Central memory CD8-positive, alpha-beta T cell (primary cell): Measurements from ENCODE around the gene CETN3.

Source experiments
- ATAC-seq: fragments of 150-1000 bp; cut with Tn5 transposase; replicated peaks from 2 replicates; pipeline ENCODE4 v1.10.0; 2022; ENCODE audit warnings: mild to moderate bottlenecking, moderate FRiP score, moderate number of reproducible peaks; ENCODE audit not compliant: poor library complexity, severe bottlenecking; ENCODE audit errors: extremely low read depth
- DNase-seq, 2 donors: peaks; one replicate each; pipeline ENCODE4 v3.0.0; 2021; ENCODE audit warnings: low spot score in 2 of 2
- H3K27ac Mint-ChIP-seq: one replicate; pipeline ENCODE4 v1.8.0; 2022; ENCODE audit warnings: low read depth, mild to moderate bottlenecking, moderate library complexity, mixed read lengths
- H3K27me3 Mint-ChIP-seq: one replicate; pipeline ENCODE4 v1.8.0; 2022; ENCODE audit warnings: mixed read lengths
- H3K36me3 Mint-ChIP-seq: one replicate; pipeline ENCODE4 v1.8.0; 2022; ENCODE audit warnings: mild to moderate bottlenecking, moderate library complexity, mixed read lengths; ENCODE audit not compliant: insufficient read depth
- H3K4me1 Mint-ChIP-seq: one replicate; pipeline ENCODE4 v1.8.0; 2022; ENCODE audit warnings: mixed read lengths
- H3K4me3 Mint-ChIP-seq: one replicate; pipeline ENCODE4 v1.8.0; 2022; ENCODE audit warnings: mild to moderate bottlenecking, moderate library complexity, mixed read lengths
- H3K9me3 Mint-ChIP-seq: one replicate; pipeline ENCODE4 v1.8.0; 2022; ENCODE audit warnings: mixed read lengths

Gene CETN3

DNA sequence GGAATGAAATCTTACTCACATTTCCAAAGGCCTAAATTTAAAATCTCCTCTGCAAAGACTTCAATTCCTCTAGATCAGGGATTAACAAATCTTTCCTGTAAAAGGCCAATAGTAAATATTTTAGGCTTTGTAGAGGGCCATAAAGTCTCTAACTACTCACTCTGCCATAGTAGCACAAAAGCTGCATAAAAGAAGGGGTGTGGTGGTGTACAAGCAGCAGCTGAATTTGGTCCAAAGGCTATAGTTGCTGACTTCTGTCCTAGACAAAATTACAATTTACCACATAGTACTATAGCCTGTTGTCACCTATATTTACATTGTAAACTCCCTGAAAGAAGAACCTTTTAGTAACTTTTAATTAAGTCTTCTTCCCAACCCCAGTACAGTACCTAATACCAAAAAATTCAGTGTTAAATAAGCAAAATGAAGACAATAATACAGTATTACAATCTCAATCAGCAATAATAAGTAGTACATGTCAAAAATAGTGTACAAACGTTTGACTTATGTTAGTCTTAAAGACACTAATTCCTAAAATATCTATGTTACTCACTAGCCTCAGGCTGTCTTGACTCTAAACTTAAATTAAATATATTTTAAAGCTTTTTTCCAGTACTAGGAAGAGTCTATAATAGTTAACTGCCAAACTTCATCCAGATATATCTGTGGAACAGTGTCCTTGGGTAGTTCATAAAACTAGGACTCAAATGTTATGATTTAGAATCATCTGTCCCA lies 6.9 kb downstream of the CETN3 start:
- DNase-seq = no peak
- no peaks in the 10 kb centered on the region for H3K27me3 Mint-ChIP-seq
- H3K4me3 Mint-ChIP-seq = no peak overlapping the region
- no peaks in the 10 kb centered on the region for H3K9me3 Mint-ChIP-seq
- H3K27ac Mint-ChIP-seq = no peak overlapping the region
- no peak for ATAC-seq
- H3K4me1 Mint-ChIP-seq = no peaks in the 10 kb centered on the region
- H3K36me3 Mint-ChIP-seq = peaks cover 18% of the 10 kb centered on the region

DNA sequence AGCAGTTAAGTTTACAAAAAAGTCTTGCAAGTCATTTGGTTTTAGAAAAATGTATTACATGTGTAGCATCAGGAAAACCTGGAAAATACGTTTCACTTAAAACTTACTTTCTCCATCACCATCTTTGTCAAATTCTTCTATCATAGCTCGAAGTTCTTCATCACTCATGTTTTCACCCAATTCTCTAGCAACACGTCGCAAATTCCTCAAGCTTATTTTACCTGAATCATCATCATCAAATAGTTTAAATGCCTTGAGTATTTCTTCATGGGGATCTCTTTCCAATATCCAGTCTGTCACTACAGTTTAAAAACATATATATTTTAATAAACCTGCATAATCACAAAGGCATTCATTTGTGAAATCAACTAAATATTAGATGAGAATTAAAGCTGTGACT lies 10.3 kb downstream of the CETN3 start:
- Mint-ChIP-seq H3K36me3 (peaks cover 12% of the 10 kb centered on the region), H3K27me3 (no peaks in the 10 kb centered on the region), H3K27ac (peak overlapping the region; percentile 25), H3K4me1 (no peaks in the 10 kb centered on the region), H3K9me3 (no peaks in the 10 kb centered on the region), H3K4me3 (no peak overlapping the region)
- no peak for DNase-seq
- no peak for ATAC-seq

DNA sequence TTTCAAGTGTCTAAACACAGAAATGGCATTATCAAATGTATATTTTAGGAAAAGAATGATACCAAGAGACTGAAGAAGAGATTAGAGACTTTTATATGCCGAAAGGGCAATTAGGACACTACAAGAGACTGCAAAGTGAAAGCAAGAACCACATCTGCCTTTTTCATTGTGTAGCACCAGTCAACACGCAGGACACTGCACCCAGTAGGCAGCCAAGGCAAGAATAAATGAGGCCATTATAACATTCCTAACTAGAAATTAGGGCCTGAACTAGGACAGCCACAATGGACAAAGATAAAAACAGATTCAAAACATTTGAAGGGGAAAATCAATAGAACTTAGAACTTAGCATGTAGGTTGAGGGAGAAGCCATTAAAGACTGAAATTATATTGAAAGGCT lies 10.8 kb downstream of the CETN3 start:
- no peaks in the 10 kb centered on the region for H3K27me3 Mint-ChIP-seq

DNA sequence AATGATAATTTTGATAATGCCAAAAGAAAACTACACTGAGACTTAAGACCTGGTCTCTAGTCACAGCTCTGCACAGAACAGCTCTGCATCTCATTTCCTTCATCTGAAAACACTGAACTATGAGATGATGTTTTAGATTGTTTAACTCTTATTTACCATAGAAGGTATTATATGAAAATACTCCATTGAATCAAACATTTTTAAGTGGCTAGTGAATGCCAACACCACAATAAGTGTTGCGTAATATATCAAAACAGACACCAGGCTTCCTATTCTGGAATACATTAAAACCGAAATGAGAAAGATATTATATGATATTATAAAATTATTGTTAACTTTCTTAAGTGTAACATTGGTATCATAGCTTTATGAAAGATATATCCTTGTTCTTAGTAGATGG lies 14.6 kb downstream of the CETN3 start:
- Mint-ChIP-seq H3K36me3 (peaks cover 6% of the 10 kb centered on the region), H3K4me3 (no peak overlapping the region), H3K9me3 (no peaks in the 10 kb centered on the region), H3K4me1 (no peaks in the 10 kb centered on the region), H3K27me3 (no peaks in the 10 kb centered on the region), H3K27ac (no peak overlapping the region)
- ATAC-seq (no peak), DNase-seq (no peak)

More for the DNA sequence above, 10.8 kb downstream of the CETN3 start:
- ATAC-seq (no peak), DNase-seq (no peak)
- Mint-ChIP-seq H3K9me3 (no peaks in the 10 kb centered on the region), H3K36me3 (peaks cover 12% of the 10 kb centered on the region), H3K4me3 (no peak overlapping the region), H3K27ac (no peak overlapping the region), H3K4me1 (no peaks in the 10 kb centered on the region)

DNA sequence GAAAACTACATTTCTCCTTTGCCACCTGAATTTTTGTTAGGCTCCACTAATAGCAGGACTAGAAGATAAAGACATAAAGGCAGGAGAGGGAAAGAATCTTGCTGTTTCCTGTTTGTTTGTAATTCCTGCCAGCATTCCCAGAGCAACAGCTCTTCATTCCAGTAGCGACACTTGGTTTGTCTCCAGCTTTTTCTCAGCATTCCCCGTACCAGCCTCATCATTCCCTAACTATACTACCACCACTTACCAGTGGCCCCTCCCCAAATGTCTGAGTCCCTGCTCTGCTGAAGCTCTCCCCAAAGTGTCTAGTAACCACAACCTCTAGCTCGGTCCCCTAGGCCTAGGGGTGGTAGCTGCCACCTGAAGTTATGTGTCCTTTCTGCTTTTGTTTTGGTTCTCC lies 18.6 kb downstream of the CETN3 start:
- no peak overlapping the region for H3K27ac Mint-ChIP-seq
- H3K4me1 Mint-ChIP-seq = no peaks in the 10 kb centered on the region
- H3K4me3 Mint-ChIP-seq = no peak overlapping the region
- no peaks in the 10 kb centered on the region for H3K27me3 Mint-ChIP-seq
- no peak for ATAC-seq
- no peaks in the 10 kb centered on the region for H3K36me3 Mint-ChIP-seq
- H3K9me3 Mint-ChIP-seq = no peaks in the 10 kb centered on the region
- no peak for DNase-seq

DNA sequence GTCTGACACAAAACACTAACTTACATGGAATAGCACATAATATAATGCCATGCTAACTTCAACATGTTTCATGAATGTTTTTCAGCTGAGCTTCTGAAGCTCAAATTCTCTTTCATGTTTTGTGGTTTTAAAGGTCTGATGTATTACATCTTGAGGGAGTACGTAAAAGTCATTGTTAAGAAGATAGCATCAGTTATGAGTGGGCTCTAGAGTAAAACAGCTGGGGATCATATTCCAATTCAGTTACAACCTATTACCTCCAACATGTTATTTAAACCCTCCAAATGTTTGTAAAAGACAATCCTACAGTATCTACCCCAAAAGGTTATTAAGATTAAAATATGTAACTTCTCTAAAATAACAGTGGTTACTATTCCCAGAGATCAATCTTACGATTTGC lies 19.2 kb downstream of the CETN3 start:
- DNase-seq = no peak
- H3K4me1 Mint-ChIP-seq = no peaks in the 10 kb centered on the region
- no peak overlapping the region for H3K27ac Mint-ChIP-seq
- no peak overlapping the region for H3K4me3 Mint-ChIP-seq
- H3K9me3 Mint-ChIP-seq = no peaks in the 10 kb centered on the region
- H3K27me3 Mint-ChIP-seq = no peaks in the 10 kb centered on the region
- no peaks in the 10 kb centered on the region for H3K36me3 Mint-ChIP-seq
- no peak for ATAC-seq

DNA sequence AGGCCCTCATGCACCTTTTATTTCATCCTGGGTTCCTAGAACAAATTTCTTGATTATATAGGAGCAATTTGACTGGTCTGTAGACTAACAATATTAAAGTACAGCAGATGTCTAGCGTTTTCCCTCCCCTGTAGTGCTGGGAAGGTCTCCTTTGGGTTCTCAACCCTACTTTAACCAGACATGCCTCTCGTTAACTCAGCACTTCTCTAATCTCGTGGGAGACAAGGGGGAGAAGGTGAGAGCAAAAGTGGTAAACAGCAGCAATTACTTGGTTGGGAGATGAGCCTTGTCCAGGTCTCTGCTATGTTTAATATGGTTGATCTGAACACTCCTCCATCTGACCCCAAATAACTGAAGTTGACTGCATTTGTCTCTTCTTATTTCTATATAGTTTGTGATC lies 22.0 kb downstream of the CETN3 start:
- ATAC-seq (no peak), DNase-seq (no peak)
- Mint-ChIP-seq H3K4me1 (no peaks in the 10 kb centered on the region), H3K4me3 (no peak overlapping the region), H3K27me3 (no peaks in the 10 kb centered on the region), H3K9me3 (no peaks in the 10 kb centered on the region), H3K36me3 (no peaks in the 10 kb centered on the region), H3K27ac (no peak overlapping the region)

DNA sequence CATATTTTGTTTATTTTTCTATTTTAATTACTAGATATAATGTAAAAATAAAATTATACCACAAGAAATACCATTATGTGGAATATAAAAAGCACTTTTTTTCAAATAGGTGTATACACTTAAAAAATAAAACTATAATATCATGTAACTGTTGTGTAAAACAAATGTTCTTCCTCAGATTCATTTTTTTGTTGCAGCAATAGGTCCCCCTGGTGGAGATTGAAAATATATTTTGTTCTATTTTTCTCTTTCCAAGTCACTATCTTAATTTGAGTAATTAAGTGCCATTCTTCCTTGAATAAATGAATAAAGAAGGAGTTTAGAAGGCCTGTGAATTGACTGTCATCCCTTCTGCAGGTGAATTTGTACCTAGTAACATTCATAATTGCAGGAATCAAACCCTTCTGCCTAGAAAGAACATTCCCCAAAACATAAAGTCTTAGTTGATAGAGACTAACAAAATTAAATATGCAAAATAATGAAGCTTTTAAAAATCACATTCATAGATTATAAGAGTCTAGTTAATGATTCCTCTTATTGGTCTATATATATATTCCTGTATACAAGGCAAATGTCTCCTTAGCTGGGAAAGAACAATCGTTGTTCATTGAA lies 23.4 kb downstream of the CETN3 start:
- H3K4me1 Mint-ChIP-seq = no peaks in the 10 kb centered on the region
- no peak overlapping the region for H3K4me3 Mint-ChIP-seq
- no peak overlapping the region for H3K27ac Mint-ChIP-seq
- peaks cover 5% of the 10 kb centered on the region for H3K27me3 Mint-ChIP-seq
- H3K36me3 Mint-ChIP-seq = no peaks in the 10 kb centered on the region
- no peak for DNase-seq
- no peaks in the 10 kb centered on the region for H3K9me3 Mint-ChIP-seq
- no peak for ATAC-seq

DNA sequence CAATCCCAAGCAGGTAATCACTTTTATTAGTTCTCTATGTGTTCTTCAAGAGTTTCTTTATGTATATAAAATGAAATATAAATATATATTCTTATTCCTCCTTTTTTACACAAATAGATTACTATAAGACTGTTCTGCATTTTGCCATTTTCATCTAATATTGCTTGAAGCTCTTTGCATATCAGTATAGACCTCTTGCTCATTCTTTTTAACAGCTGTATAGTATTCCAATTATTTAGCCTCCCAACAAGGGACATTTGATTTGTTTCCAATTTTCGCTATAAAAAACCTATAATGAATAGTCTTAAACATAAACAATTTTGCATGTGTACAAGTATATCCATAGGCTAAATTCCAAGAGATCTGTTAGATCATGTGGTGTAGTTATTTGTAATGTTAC lies 25.2 kb downstream of the CETN3 start:
- DNase-seq (no peak), ATAC-seq (no peak)
- Mint-ChIP-seq H3K27me3 (peaks cover 23% of the 10 kb centered on the region), H3K4me3 (no peak overlapping the region), H3K4me1 (no peaks in the 10 kb centered on the region), H3K27ac (no peak overlapping the region), H3K9me3 (no peaks in the 10 kb centered on the region), H3K36me3 (no peaks in the 10 kb centered on the region)

DNA sequence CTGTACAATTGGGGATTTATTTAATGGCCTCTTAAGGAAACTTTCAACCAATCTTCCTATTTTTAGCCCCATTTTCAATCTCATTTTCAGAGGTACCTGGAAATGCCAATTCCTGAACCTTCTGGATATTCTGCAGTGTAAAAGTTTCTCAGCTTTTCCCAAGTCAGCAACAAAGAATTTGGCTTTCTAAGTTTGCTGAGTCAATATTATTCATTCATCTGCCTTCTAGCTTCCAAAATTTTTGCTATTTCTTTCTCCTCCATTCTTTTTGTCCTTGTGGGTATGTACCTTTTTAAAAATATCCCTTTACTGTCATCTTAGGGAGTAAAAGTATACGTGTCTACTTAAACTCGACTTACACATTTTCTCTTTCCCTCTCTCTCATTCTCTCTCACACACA lies 25.7 kb downstream of the CETN3 start:
- Mint-ChIP-seq H3K27ac (no peak overlapping the region), H3K4me3 (no peak overlapping the region)

DNA sequence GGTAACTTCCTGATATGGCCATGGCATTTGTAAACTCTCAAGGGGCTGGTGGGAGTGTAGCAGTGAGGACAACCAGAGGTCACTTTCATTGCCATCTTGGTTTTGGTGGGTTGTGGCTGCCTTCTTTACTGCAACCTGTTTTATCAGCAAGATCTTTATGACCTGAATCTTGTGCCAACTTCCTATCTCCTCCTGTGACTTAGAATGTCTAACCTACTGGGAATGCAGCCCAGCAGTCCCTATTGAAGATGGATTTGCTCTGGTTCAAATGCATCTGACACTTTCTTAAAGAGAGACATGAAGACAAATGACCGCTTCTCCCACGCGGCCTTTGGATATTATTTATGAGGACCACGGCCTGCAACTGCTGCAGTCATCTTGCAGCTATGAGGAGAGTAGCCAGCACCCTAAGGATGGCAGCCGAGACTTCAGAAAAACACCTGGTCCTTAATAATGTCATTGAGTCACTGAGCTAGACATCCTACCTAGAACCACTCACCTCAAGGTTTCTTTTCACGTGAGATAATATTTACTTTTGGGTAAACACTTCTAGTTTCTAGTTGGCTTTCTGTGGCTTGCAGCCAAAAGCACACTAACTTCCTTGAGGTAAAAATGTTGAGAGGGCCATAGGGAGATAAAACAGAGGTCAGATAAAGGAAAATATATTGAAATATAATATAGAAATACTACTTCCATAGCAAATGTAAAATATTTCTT lies 28.2 kb downstream of the CETN3 start:
- ATAC-seq (no peak), DNase-seq (no peak)
- Mint-ChIP-seq H3K36me3 (no peaks in the 10 kb centered on the region), H3K27ac (no peak overlapping the region), H3K4me3 (no peak overlapping the region), H3K9me3 (no peaks in the 10 kb centered on the region), H3K27me3 (peaks cover 42% of the 10 kb centered on the region), H3K4me1 (no peaks in the 10 kb centered on the region)

More for the DNA sequence above, 25.7 kb downstream of the CETN3 start:
- H3K27me3 Mint-ChIP-seq = peaks cover 28% of the 10 kb centered on the region
- no peaks in the 10 kb centered on the region for H3K36me3 Mint-ChIP-seq
- ATAC-seq (no peak), DNase-seq (no peak)
- no peaks in the 10 kb centered on the region for H3K9me3 Mint-ChIP-seq
- no peaks in the 10 kb centered on the region for H3K4me1 Mint-ChIP-seq

DNA sequence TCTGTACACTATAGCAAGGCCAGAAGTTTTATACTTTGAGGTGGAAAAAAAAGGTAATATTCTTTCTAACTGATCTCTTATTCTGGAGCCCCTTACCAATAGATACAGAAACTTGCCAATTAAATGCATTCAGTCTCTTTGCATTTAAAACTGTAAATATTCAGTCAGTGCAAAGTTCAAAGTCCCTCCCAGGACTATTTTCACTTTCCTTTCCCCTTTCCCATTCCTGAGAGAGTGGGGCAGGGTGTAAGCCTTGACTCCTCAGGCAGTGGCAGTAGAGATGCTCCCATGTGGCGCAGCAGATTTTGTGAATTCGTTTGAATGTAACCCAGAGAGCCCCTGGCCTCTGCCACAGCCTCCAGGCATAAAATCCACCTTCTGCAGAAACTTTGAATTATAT lies 29.9 kb downstream of the CETN3 start:
- H3K9me3 Mint-ChIP-seq = no peaks in the 10 kb centered on the region
- H3K36me3 Mint-ChIP-seq = no peaks in the 10 kb centered on the region
- H3K4me3 Mint-ChIP-seq = no peak overlapping the region
- DNase-seq = no peak
- peaks cover 51% of the 10 kb centered on the region for H3K27me3 Mint-ChIP-seq
- no peak overlapping the region for H3K27ac Mint-ChIP-seq
- H3K4me1 Mint-ChIP-seq = no peaks in the 10 kb centered on the region
- no peak for ATAC-seq

DNA sequence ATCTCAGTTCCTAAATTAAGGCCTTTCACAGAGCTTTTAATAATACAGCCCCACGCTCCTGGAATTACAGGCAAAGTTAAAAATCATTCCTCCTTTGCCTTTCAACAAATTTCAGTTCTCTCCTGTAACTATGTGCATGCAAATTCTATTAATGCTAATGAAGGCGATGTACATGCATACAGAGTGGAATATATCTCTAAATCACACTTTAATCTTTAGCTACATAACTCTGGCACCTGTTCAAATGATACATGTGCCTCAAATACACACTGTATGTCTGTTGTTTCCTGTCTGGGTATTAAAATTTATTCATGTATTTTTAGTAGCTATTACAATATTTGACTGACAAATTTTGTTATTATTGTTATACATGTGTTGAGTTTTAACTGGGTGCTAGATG lies 30.8 kb downstream of the CETN3 start:
- H3K4me3 Mint-ChIP-seq = no peak overlapping the region
- no peak overlapping the region for H3K27ac Mint-ChIP-seq
- no peak for DNase-seq
- H3K9me3 Mint-ChIP-seq = no peaks in the 10 kb centered on the region
- no peaks in the 10 kb centered on the region for H3K36me3 Mint-ChIP-seq
- ATAC-seq = no peak
- peaks cover 51% of the 10 kb centered on the region for H3K27me3 Mint-ChIP-seq
- no peaks in the 10 kb centered on the region for H3K4me1 Mint-ChIP-seq
